ENCODE measurements around the gene SF1. TPM values are rescaled to one million over a fixed set of nuclear protein-coding genes. Genes with fewer than 3 reads are reported as not detected.

The SF1 gene
- total and polyA plus RNA-seq, 2 of the 4 experiments (the other 2 are of a cell fraction) = 56.8 to 88.0 TPM

DNA sequence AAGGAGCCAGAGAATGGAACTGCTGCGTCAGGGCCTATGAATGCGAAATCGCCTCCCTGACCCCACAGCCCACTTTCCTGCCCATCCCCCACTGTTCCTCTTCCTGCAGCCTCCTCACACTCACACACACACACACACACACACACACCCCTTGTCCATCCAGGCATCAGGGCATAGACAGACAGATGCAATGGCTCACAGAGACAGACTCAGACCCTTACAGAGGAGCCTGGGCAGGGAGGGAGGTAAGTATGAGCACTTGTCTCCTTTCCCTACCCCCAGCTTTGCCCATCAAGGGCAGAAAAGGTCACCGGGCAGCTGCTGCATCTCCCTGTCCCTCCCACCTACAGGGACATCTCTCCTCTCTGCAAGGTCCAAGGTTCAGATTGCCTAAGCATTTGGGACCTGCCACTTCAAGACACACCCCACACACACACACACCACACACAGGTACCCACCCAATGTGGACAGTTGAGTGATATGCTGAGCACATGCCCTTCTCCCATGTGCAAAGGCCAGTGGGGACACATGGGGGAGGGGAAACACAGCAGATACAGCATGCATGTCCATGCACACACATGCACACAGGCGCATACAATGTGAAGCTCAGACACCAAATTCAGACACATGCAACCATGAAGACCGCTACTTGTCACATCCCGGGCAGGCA is 53.3 kb downstream of the SF1 start:
- Histone ChIP-seq H2BK5ac (ENCODE audit: low read depth, low read length, poor library complexity, severe bottlenecking) (no peak overlapping the region), H3K4me1 (ENCODE audit: control insufficient read depth, insufficient read depth, low read length) (no peaks in the 10 kb centered on the region), H2BK120ac (ENCODE audit: low read depth, low read length) (no peak overlapping the region), H3K56ac (ENCODE audit: extremely low read depth, insufficient read depth, low read length) (no peak overlapping the region), H3K9me3 (ENCODE audit: control insufficient read depth, insufficient read depth, low read length) (no peaks in the 10 kb centered on the region), H3K79me1 (ENCODE audit: low read depth in 1 of 2, low read length in 2 of 2) (no peaks in the 10 kb centered on the region), H4K20me1 (ENCODE audit: insufficient read depth, low read length) (no peaks in the 10 kb centered on the region), H3K9ac (ENCODE audit: low read depth, low read length) (no peak overlapping the region), H3K27ac (ENCODE audit: insufficient read depth, low read length) (no peak overlapping the region), H3K4me2 (ENCODE audit: low read depth, low read length) (no peak overlapping the region), H3K23ac (ENCODE audit: low read depth, low read length) (no peak overlapping the region), H3K18ac (ENCODE audit: low read depth, low read length) (no peak overlapping the region), H3K4me3 (ENCODE audit: insufficient read depth, low read depth, low read length) (no peak overlapping the region), H4K8ac (ENCODE audit: low read depth in 2 of 2, low read length in 2 of 2) (no peak overlapping the region), H2BK20ac (ENCODE audit: low read depth, low read length) (no peak overlapping the region), H3K9me1 (ENCODE audit: insufficient read depth, low read length) (no peaks in the 10 kb centered on the region), H4K91ac (ENCODE audit: insufficient read depth, low read depth, low read length) (no peak overlapping the region), H4K5ac (ENCODE audit: low read depth, low read length) (no peak overlapping the region), H2BK15ac (ENCODE audit: low read depth, low read length) (no peak overlapping the region), H2AK5ac (ENCODE audit: low read depth, low read length) (no peak overlapping the region), H2AFZ (replicated peaks; ENCODE audit: low read length, poor library complexity) (no peak overlapping the region), H2AK9ac (replicated peaks; ENCODE audit: low read depth, low read length, poor library complexity) (peak overlapping the region; percentile 28), H3K27me3 (ENCODE audit: control insufficient read depth, insufficient read depth, low read length) (peaks cover 56% of the 10 kb centered on the region), H3K4ac (ENCODE audit: low read depth, low read length) (no peak overlapping the region), H3K36me3 (ENCODE audit: control insufficient read depth, insufficient read depth, low read length) (no peaks in the 10 kb centered on the region), H3K14ac (replicated peaks; ENCODE audit: low read depth, low read length) (no peak overlapping the region)
- no peak for DNase-seq
- CTCF ChIA-PET = no interaction called here
- intact Hi-C loops (cut with micrococcal nuclease) = no loop called here
- BruUV-seq (replicated peaks) = no TSS peak
- no peak for ATAC-seq (ENCODE audit: low read depth)
- POLR2A ChIA-PET (ENCODE audit: unreplicated experiment) = no interaction called here
- dilution Hi-C loops (cut with HindIII; ENCODE audit: low sequenced_read_pairs, unreplicated experiment) = no loop called here
- in situ Hi-C loops (cut with MboI; ENCODE audit: low sequenced_read_pairs) = no loop called here
- WGBS, 2 experiments (ENCODE audit: extremely low coverage in 2 of 2, insufficient read length in 1 of 2) = no CpG with 5 or more reads among the region's 7 CpGs
- TF ChIP-seq, protein P1, sequence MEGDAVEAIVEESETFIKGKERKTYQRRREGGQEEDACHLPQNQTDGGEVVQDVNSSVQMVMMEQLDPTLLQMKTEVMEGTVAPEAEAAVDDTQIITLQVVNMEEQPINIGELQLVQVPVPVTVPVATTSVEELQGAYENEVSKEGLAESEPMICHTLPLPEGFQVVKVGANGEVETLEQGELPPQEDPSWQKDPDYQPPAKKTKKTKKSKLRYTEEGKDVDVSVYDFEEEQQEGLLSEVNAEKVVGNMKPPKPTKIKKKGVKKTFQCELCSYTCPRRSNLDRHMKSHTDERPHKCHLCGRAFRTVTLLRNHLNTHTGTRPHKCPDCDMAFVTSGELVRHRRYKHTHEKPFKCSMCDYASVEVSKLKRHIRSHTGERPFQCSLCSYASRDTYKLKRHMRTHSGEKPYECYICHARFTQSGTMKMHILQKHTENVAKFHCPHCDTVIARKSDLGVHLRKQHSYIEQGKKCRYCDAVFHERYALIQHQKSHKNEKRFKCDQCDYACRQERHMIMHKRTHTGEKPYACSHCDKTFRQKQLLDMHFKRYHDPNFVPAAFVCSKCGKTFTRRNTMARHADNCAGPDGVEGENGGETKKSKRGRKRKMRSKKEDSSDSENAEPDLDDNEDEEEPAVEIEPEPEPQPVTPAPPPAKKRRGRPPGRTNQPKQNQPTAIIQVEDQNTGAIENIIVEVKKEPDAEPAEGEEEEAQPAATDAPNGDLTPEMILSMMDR (conservative IDR thresholded peaks at IDR 0.05; ENCODE audit: low read depth, low read length) = no peak
- TF ChIP-seq NFE2L2 (IDR thresholded peaks at IDR 0.05; ENCODE audit: low read depth, low read length) (no peak), FOS (IDR thresholded peaks at IDR 0.05; ENCODE audit: low read depth, low read length) (no peak), CHD1 (IDR thresholded peaks at IDR 0.05; ENCODE audit: low read depth, low read length) (no peak), RAD21 (IDR thresholded peaks at IDR 0.05; ENCODE audit: low read length) (no peak), POLR2A (IDR thresholded peaks at IDR 0.05; ENCODE audit: low read depth, low read length) (no peak), MAZ (IDR thresholded peaks at IDR 0.05; ENCODE audit: borderline replicate concordance, low read depth, low read length) (no peak), RFX5 (IDR thresholded peaks at IDR 0.05; ENCODE audit: low read depth, low read length) (no peak), RCOR1 (IDR thresholded peaks at IDR 0.05; ENCODE audit: insufficient replicate concordance, low read length) (no peak), MXI1 (IDR thresholded peaks at IDR 0.05; ENCODE audit: borderline replicate concordance, low read depth, low read length) (no peak), CEBPB (IDR thresholded peaks at IDR 0.05; ENCODE audit: low read depth, low read length) (no peak), BHLHE40 (IDR thresholded peaks at IDR 0.05; ENCODE audit: low read depth, low read length) (no peak), SMC3 (IDR thresholded peaks at IDR 0.05; ENCODE audit: low read depth, low read length) (no peak)
- TF ChIP-seq, protein P2, sequence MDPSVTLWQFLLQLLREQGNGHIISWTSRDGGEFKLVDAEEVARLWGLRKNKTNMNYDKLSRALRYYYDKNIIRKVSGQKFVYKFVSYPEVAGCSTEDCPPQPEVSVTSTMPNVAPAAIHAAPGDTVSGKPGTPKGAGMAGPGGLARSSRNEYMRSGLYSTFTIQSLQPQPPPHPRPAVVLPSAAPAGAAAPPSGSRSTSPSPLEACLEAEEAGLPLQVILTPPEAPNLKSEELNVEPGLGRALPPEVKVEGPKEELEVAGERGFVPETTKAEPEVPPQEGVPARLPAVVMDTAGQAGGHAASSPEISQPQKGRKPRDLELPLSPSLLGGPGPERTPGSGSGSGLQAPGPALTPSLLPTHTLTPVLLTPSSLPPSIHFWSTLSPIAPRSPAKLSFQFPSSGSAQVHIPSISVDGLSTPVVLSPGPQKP (IDR thresholded peaks at IDR 0.05; ENCODE audit: borderline replicate concordance, low read depth, low read length) = no peak
- TF ChIP-seq, protein P3, sequence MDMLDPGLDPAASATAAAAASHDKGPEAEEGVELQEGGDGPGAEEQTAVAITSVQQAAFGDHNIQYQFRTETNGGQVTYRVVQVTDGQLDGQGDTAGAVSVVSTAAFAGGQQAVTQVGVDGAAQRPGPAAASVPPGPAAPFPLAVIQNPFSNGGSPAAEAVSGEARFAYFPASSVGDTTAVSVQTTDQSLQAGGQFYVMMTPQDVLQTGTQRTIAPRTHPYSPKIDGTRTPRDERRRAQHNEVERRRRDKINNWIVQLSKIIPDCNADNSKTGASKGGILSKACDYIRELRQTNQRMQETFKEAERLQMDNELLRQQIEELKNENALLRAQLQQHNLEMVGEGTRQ (IDR thresholded peaks at IDR 0.05; ENCODE audit: low read depth, low read length) = no peak
